ENCODE results near the gene LMO4.

DNA sequence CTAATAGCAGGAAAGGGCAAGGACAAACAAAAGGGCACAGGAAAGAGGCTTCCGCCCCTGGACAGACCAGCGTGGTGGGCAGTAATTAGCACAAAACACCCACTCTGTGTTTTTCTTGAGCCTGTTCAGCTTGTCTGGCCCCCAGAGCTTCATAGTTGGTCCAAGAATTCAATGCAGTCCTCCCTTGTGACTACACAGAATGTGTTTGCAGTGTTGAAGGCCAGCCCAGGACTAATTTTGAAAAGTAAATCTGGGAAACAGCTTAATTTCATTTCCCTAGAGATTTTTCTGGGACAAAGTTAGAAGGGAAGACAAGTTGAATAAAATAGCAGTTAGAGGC is 49.2 kb upstream of the LMO4 start:
- TF ChIP-seq TAF1 (conservative IDR thresholded peaks at IDR 0.05) (no peak), GABPA (IDR thresholded peaks at IDR 0.05 in 1 of 2, conservative IDR thresholded peaks at IDR 0.05 in 1 of 2) (no peak), SP1 (IDR thresholded peaks at IDR 0.05) (no peak), YY1 (IDR thresholded peaks at IDR 0.05) (no peak)
- TF ChIP-seq, protein P1, sequence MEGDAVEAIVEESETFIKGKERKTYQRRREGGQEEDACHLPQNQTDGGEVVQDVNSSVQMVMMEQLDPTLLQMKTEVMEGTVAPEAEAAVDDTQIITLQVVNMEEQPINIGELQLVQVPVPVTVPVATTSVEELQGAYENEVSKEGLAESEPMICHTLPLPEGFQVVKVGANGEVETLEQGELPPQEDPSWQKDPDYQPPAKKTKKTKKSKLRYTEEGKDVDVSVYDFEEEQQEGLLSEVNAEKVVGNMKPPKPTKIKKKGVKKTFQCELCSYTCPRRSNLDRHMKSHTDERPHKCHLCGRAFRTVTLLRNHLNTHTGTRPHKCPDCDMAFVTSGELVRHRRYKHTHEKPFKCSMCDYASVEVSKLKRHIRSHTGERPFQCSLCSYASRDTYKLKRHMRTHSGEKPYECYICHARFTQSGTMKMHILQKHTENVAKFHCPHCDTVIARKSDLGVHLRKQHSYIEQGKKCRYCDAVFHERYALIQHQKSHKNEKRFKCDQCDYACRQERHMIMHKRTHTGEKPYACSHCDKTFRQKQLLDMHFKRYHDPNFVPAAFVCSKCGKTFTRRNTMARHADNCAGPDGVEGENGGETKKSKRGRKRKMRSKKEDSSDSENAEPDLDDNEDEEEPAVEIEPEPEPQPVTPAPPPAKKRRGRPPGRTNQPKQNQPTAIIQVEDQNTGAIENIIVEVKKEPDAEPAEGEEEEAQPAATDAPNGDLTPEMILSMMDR (IDR thresholded peaks at IDR 0.05; ENCODE audit: low read depth, low read length, missing input control): no peak
- TF ChIP-seq, protein P2, sequence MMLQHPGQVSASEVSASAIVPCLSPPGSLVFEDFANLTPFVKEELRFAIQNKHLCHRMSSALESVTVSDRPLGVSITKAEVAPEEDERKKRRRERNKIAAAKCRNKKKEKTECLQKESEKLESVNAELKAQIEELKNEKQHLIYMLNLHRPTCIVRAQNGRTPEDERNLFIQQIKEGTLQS (IDR thresholded peaks at IDR 0.05): no peak
